ENCODE measurements around the gene FEM1B. TPM values are rescaled to one million over a fixed set of nuclear protein-coding genes. Genes with fewer than 3 reads are reported as not detected.

Gene FEM1B
- total and polyA plus RNA-seq, 2 of the 8 experiments (the other 6 are each of a cell fraction or from before 2014, with no cell fraction given) = 36.1 to 83.8 TPM

- TF ChIP-seq RAD21 (IDR thresholded peaks at IDR 0.05 in 1 of 2, conservative IDR thresholded peaks at IDR 0.05 in 1 of 2; ENCODE audit: low read depth in 2 of 2, low read length in 2 of 2) (no peak), TAF1 (IDR thresholded peaks at IDR 0.05; ENCODE audit: low read depth, low read length) (no peak), BCL11A (IDR thresholded peaks at IDR 0.05; ENCODE audit: low read depth in 2 of 2, low read length in 2 of 2) (no peak), CTBP2 (IDR thresholded peaks at IDR 0.05; ENCODE audit: borderline replicate concordance, insufficient read depth, insufficient read length, low read length) (no peak)
These were observed 43.7 kb downstream of the FEM1B start (continued) for GRCh38 chr15:68321229-68321628.

All from H1 (cell line).